ENCODE measurements around the gene NDOR1. TPM values are rescaled to one million over a fixed set of nuclear protein-coding genes. Genes with fewer than 3 reads are reported as not detected.

NDOR1 gene
- total RNA-seq, 1 experiment from 2014 or later = 31.8 TPM

DNA sequence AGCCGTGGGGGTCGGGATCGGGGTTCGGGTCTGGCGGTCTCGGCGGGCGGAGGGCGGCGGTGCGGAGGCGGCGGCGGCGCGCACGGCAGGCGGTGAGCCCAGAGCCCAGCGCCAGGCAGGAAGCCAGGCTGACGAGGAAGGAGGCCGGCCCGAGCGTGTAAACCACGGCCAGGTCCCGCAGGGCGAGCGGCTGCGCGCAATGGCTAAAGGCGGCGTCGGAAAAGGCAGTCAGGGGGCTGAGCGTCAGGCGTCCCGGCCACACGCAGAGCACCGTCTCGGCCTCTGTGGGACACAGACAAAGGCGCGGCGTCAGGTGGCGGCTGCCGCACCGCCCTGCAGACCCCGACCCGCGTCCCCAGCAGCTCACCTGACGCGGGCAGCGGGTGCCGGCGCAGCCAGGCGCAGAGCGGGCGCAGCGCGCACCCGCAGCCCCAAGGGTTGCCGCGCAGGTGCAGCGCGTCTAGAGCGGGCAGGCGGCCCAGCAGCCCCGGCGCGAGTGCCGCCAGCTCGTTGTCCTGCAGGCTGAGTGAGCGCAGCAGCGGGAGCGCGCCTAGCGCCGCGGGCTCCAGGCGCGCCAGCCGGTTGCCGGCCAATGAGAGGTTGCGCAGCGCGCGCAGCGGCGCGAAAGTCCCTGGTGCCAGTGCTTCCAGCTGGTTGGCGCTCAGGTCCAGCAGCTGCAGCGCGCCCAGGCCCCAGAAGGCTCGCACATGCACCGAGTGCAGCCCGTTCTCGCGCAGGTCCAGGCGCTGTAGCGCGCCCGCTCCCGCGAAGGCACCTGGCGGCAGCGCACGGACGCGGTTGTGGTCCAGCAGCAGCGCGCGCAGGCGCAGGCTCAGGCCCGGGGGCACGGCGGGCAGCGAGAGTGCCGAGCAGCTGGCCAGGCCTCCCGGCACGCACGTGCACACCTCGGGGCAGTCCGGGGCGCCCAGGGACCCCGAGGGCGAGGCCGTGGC is 36.3 kb upstream of the NDOR1 start:
- H3K27ac Mint-ChIP-seq (ENCODE audit: unreplicated experiment) = no peak overlapping the region
- ChIA-PET CTCF (interaction anchor here (0.6 to 3.1 kb wide), 4 partner anchors 20 to 68 kb away, joined by 3 to 16 read pairs (median 11); partner anchors contain the start of genes ANAPC2, RNF224 and SSNA1), POLR2A (interaction anchor here (0.7 to 1.6 kb wide), 4 partner anchors 20 to 71 kb away, joined by 3 to 5 read pairs (median 3); partner anchors contain the start of genes SSNA1 and TPRN)
- H3K27me3 Mint-ChIP-seq (ENCODE audit: insufficient read depth, unreplicated experiment) = peaks cover 4% of the 10 kb centered on the region
- peak overlapping the region; percentile 79 for H3K4me3 Mint-ChIP-seq (ENCODE audit: unreplicated experiment)
- peaks cover 6% of the 10 kb centered on the region for H3K4me1 Mint-ChIP-seq (ENCODE audit: low read depth, unreplicated experiment)
- no peaks in the 10 kb centered on the region for H3K9me3 Mint-ChIP-seq (ENCODE audit: unreplicated experiment)
- Histone ChIP-seq H3K9me3 (no peaks in the 10 kb centered on the region), H3K27me3 (replicated peaks; ENCODE audit: control insufficient read depth, insufficient read depth, low read length) (peaks cover 2% of the 10 kb centered on the region; the same call in 1 of the 2 replicates), H3K36me3 (ENCODE audit: control insufficient read depth, insufficient read depth, low read length) (no peaks in the 10 kb centered on the region), H3K4me3 (ENCODE audit: low read depth, low read length) (peak overlapping the region; percentile 74), H3K4me1 (peaks cover 13% of the 10 kb centered on the region)
- intact Hi-C loops (cut with micrococcal nuclease; ENCODE audit: unreplicated experiment) = loop anchor here (5.0 kb wide), 1 partner anchor 42 kb away; no protein-coding TSS in a partner anchor
- DNase-seq = peak; percentile 75 to 76
- H3K36me3 Mint-ChIP-seq (ENCODE audit: insufficient read depth, unreplicated experiment) = peaks cover 10% of the 10 kb centered on the region
- TF ChIP-seq, protein P1, sequence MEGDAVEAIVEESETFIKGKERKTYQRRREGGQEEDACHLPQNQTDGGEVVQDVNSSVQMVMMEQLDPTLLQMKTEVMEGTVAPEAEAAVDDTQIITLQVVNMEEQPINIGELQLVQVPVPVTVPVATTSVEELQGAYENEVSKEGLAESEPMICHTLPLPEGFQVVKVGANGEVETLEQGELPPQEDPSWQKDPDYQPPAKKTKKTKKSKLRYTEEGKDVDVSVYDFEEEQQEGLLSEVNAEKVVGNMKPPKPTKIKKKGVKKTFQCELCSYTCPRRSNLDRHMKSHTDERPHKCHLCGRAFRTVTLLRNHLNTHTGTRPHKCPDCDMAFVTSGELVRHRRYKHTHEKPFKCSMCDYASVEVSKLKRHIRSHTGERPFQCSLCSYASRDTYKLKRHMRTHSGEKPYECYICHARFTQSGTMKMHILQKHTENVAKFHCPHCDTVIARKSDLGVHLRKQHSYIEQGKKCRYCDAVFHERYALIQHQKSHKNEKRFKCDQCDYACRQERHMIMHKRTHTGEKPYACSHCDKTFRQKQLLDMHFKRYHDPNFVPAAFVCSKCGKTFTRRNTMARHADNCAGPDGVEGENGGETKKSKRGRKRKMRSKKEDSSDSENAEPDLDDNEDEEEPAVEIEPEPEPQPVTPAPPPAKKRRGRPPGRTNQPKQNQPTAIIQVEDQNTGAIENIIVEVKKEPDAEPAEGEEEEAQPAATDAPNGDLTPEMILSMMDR (IDR thresholded peaks at IDR 0.05; ENCODE audit: insufficient read depth in 1 of 2, low read depth in 1 of 2, low read length in 1 of 2, severe bottlenecking in 1 of 2, unreplicated experiment in 1 of 2) = no peak
- no TSS peak for BruUV-seq (replicated peaks)

GRCh38 chr9:137169896-137170358 is 35.6 kb upstream of the NDOR1 start, which contains the start of gene LRRC26:
Gene LRRC26, minus strand, starts transcription at chr9:137170051. Its CDS starts 108 bp downstream, at chr9:137169943.
- H3K4me3 ChIP-seq (ENCODE audit: low read depth, low read length) = peak within 1 kb of the TSS; percentile 74
- H3K27me3 Mint-ChIP-seq (ENCODE audit: insufficient read depth, unreplicated experiment) = peaks cover 4% of the 10 kb centered on the region

More at GRCh38 chr9:137169896-137170358, 35.6 kb upstream of the NDOR1 start, which contains the start of gene LRRC26:
- intact Hi-C loops (cut with micrococcal nuclease; ENCODE audit: unreplicated experiment) = loop anchor here (5.0 kb wide), 1 partner anchor 43 kb away; no protein-coding TSS in a partner anchor
- H3K4me1 ChIP-seq = peaks cover 13% of the 10 kb centered on the region
- peaks cover 2% of the 10 kb centered on the region; the same call in 1 of the 2 replicates for H3K27me3 ChIP-seq (replicated peaks; ENCODE audit: control insufficient read depth, insufficient read depth, low read length)
- no peaks in the 10 kb centered on the region for H3K9me3 ChIP-seq
- peaks cover 6% of the 10 kb centered on the region for H3K4me1 Mint-ChIP-seq (ENCODE audit: low read depth, unreplicated experiment)
- ChIA-PET CTCF (interaction anchor here (2.3 to 3.1 kb wide), 3 partner anchors 20 to 67 kb away, joined by 6 to 16 read pairs (median 16); partner anchors contain the start of genes ANAPC2, RNF224 and SSNA1), POLR2A (interaction anchor here (1.0 to 1.3 kb wide), 2 partner anchors 19 to 43 kb away, joined by 3 read pairs; partner anchors contain the start of gene SSNA1)
- DNase-seq = no peak
- peaks cover 10% of the 10 kb centered on the region for H3K36me3 Mint-ChIP-seq (ENCODE audit: insufficient read depth, unreplicated experiment)
- TF ChIP-seq, protein P1 (IDR thresholded peaks at IDR 0.05; ENCODE audit: insufficient read depth in 1 of 2, low read depth in 1 of 2, low read length in 1 of 2, severe bottlenecking in 1 of 2, unreplicated experiment in 1 of 2) = no peak
- no peaks in the 10 kb centered on the region for H3K9me3 Mint-ChIP-seq (ENCODE audit: unreplicated experiment)
- peak within 1 kb of the TSS; percentile 79 for H3K4me3 Mint-ChIP-seq (ENCODE audit: unreplicated experiment)
- no peaks in the 10 kb centered on the region for H3K36me3 ChIP-seq (ENCODE audit: control insufficient read depth, insufficient read depth, low read length)
- no TSS peak for BruUV-seq (replicated peaks)
- H3K27ac Mint-ChIP-seq (ENCODE audit: unreplicated experiment) = no peak within 1 kb of the TSS

Measured in Caco-2 (cell line).